ENCODE results near the gene BRD7. TPM values are rescaled to one million over a fixed set of nuclear protein-coding genes. Genes with fewer than 3 reads are reported as not detected.

The BRD7 gene
- total RNA-seq, 1 experiment from 2014 or later = 122 TPM

GRCh38 chr16:50308237-50308965 is 60.4 kb downstream of the BRD7 start:
- Mint-ChIP-seq H3K4me3 (no peak overlapping the region), H3K27ac (no peak overlapping the region), H3K36me3 (peaks cover 1% of the 10 kb centered on the region; the same call in 1 of the 2 replicates), H3K9me3 (no peaks in the 10 kb centered on the region), H3K4me1 (no peaks in the 10 kb centered on the region), H3K27me3 (ENCODE audit: low read depth) (no peaks in the 10 kb centered on the region)
- DNase-seq (ENCODE audit: low spot score) = no peak
- POLR2A ChIA-PET = no interaction called here
- CTCF ChIA-PET = interaction anchor here (0.6 to 1.6 kb wide), 4 partner anchors 34 to 357 kb away, joined by 3 to 5 read pairs (median 4); partner anchors contain the start of gene CNEP1R1
- no peak for ATAC-seq
- TF ChIP-seq MAX (CRISPR knock-in tag; IDR thresholded peaks at IDR 0.05) = no peak
- no peak for TF ChIP-seq RORB (CRISPR knock-in tag; IDR thresholded peaks at IDR 0.05)
- no peak for TF ChIP-seq CBFB (CRISPR knock-in tag; IDR thresholded peaks at IDR 0.05; ENCODE audit: low read depth)
- no peak for TF ChIP-seq NR1H2 (CRISPR knock-in tag; IDR thresholded peaks at IDR 0.05)
- TF ChIP-seq USF2 (CRISPR knock-in tag; IDR thresholded peaks at IDR 0.05) = no peak
- no peak for TF ChIP-seq ZNF281 (CRISPR knock-in tag; IDR thresholded peaks at IDR 0.05)
- TF ChIP-seq ZNF138 (CRISPR knock-in tag; conservative IDR thresholded peaks at IDR 0.05) = no peak
- TF ChIP-seq ZNF396 (CRISPR knock-in tag; IDR thresholded peaks at IDR 0.05; ENCODE audit: borderline replicate concordance) = no peak
- TF ChIP-seq AFF4 (CRISPR knock-in tag; IDR thresholded peaks at IDR 0.05; ENCODE audit: borderline replicate concordance) = no peak
- no peak for TF ChIP-seq ZNF317 (CRISPR knock-in tag; IDR thresholded peaks at IDR 0.05; ENCODE audit: borderline replicate concordance, low read depth)
- no peak for TF ChIP-seq ZNF671 (CRISPR knock-in tag; IDR thresholded peaks at IDR 0.05)
- TF ChIP-seq NR2C2 (CRISPR knock-in tag; IDR thresholded peaks at IDR 0.05) = no peak

- CTCF ChIA-PET = no interaction called here
- no peak overlapping the region for H3K27ac Mint-ChIP-seq
- no peak overlapping the region for H3K4me3 Mint-ChIP-seq
- no peak for DNase-seq (ENCODE audit: low spot score)
- no peak for ATAC-seq
- POLR2A ChIA-PET = no interaction called here
- no peaks in the 10 kb centered on the region for H3K9me3 Mint-ChIP-seq
- H3K27me3 Mint-ChIP-seq (ENCODE audit: low read depth) = no peaks in the 10 kb centered on the region
- H3K4me1 Mint-ChIP-seq = no peaks in the 10 kb centered on the region
- H3K36me3 Mint-ChIP-seq = no peaks in the 10 kb centered on the region
- TF ChIP-seq ATF6 (CRISPR knock-in tag; IDR thresholded peaks at IDR 0.05) (no peak), HMGXB4 (CRISPR knock-in tag; IDR thresholded peaks at IDR 0.05) (no peak), NFATC4 (CRISPR knock-in tag; IDR thresholded peaks at IDR 0.05) (no peak), AFF4 (CRISPR knock-in tag; IDR thresholded peaks at IDR 0.05; ENCODE audit: borderline replicate concordance) (no peak)
Observed at GRCh38 chr16:50306287-50306686, 62.5 kb downstream of the BRD7 start.
